WTC11 (cell line): ENCODE data around the gene GRWD1.

Source experiments
- CTCF ChIP-seq: fragments of 200-600 bp; IDR thresholded peaks from 2 replicates; pipeline ENCODE4 v1.8.0; 2022; ENCODE audit warnings: antibody characterized with exemption
- E2F4 ChIP-seq: sonication (generic); formaldehyde crosslinking; IDR thresholded peaks from 2 replicates; pipeline ENCODE4 v1.8.1; 2022; ENCODE audit warnings: low read depth, mild to moderate bottlenecking, moderate library complexity, missing genetic modification reagents, borderline replicate concordance
- ESRRA ChIP-seq: sonication (generic); formaldehyde crosslinking; IDR thresholded peaks from 2 replicates; pipeline ENCODE4 v1.8.1; 2022; ENCODE audit warnings: mild to moderate bottlenecking, missing genetic modification reagents, borderline replicate concordance
- FOXP1 ChIP-seq: sonication (generic); formaldehyde crosslinking; IDR thresholded peaks from 2 replicates; pipeline ENCODE4 v1.8.0; 2022; ENCODE audit warnings: missing genetic modification reagents, mild to moderate bottlenecking, moderate library complexity, borderline replicate concordance
- MAX ChIP-seq: sonication (generic); formaldehyde crosslinking; IDR thresholded peaks from 2 replicates; pipeline ENCODE4 v1.8.0; 2022; ENCODE audit warnings: mild to moderate bottlenecking, missing genetic modification reagents
- MYBL2 ChIP-seq: sonication (generic); formaldehyde crosslinking; IDR thresholded peaks from 2 replicates; pipeline ENCODE4 v1.8.1; 2023; ENCODE audit warnings: mild to moderate bottlenecking, moderate library complexity, missing genetic modification reagents
- NFE2L1 ChIP-seq: sonication (generic); formaldehyde crosslinking; IDR thresholded peaks from 2 replicates; pipeline ENCODE4 v1.8.1; 2023; ENCODE audit warnings: missing genetic modification reagents
- RELA ChIP-seq: sonication (generic); formaldehyde crosslinking; IDR thresholded peaks from 2 replicates; pipeline ENCODE4 v1.8.1; 2022; ENCODE audit warnings: missing genetic modification reagents, mild to moderate bottlenecking, borderline replicate concordance
- SP1 ChIP-seq: sonication (generic); formaldehyde crosslinking; conservative IDR thresholded peaks from 2 replicates; pipeline ENCODE4 v1.8.1; 2022; ENCODE audit warnings: missing genetic modification reagents
- TCF7 ChIP-seq: sonication (generic); formaldehyde crosslinking; IDR thresholded peaks from 2 replicates; pipeline ENCODE4 v1.8.0; 2022; ENCODE audit warnings: mild to moderate bottlenecking, low read depth, missing genetic modification reagents, moderate library complexity
- TEAD4 ChIP-seq: sonication (generic); formaldehyde crosslinking; IDR thresholded peaks from 2 replicates; pipeline ENCODE4 v1.8.0; 2022; ENCODE audit warnings: mild to moderate bottlenecking, missing genetic modification reagents
- TP53 ChIP-seq: sonication (generic); formaldehyde crosslinking; IDR thresholded peaks from 2 replicates; pipeline ENCODE4 v1.8.1; 2023; ENCODE audit warnings: mild to moderate bottlenecking, missing genetic modification reagents
- USF1 ChIP-seq: sonication (generic); formaldehyde crosslinking; IDR thresholded peaks from 2 replicates; pipeline ENCODE4 v1.8.0; 2022; ENCODE audit warnings: mild to moderate bottlenecking, missing genetic modification reagents

- TF ChIP-seq ESRRA (CRISPR knock-in tag), result no peak
- TF ChIP-seq CTCF, result no peak
- no peak for TF ChIP-seq NFE2L1
- no peak for TF ChIP-seq USF1 (CRISPR knock-in tag)
- TF ChIP-seq RELA, result no peak
- no peak for TF ChIP-seq TEAD4
- TF ChIP-seq SP1, result no peak
- TF ChIP-seq MYBL2, result no peak
- TF ChIP-seq E2F4, result no peak
- no peak for TF ChIP-seq MAX
- TF ChIP-seq TCF7 (CRISPR knock-in tag), result no peak
- TF ChIP-seq FOXP1 (CRISPR knock-in tag), result no peak
- no peak for TF ChIP-seq TP53 (CRISPR knock-in tag)
Measured at GRCh38 chr19:48478339-48479256, 32.8 kb downstream of the GRWD1 start.
